ENCODE measurements around the gene COL4A6.

The COL4A6 gene

GRCh38 chrX:108167211-108167872 is 270.9 kb downstream of the COL4A6 start (continued):
- TF ChIP-seq PRDM2 (tag by site-specific recombination; IDR thresholded peaks at IDR 0.05; ENCODE audit: borderline replicate concordance) (no peak), GLIS2 (tag by site-specific recombination; IDR thresholded peaks at IDR 0.05) (no peak), ZNF169 (tag by site-specific recombination; IDR thresholded peaks at IDR 0.05) (no peak), ZNF155 (tag by site-specific recombination; IDR thresholded peaks at IDR 0.05) (no peak), ZBTB48 (tag by site-specific recombination; IDR thresholded peaks at IDR 0.05) (no peak), PRDM10 (tag by site-specific recombination; IDR thresholded peaks at IDR 0.05) (peak; percentile 49), ZSCAN23 (tag by site-specific recombination; IDR thresholded peaks at IDR 0.05) (no peak), RBAK (tag by site-specific recombination; IDR thresholded peaks at IDR 0.05) (no peak), PRDM1 (tag by site-specific recombination; IDR thresholded peaks at IDR 0.05) (no peak), ZNF624 (tag by site-specific recombination; IDR thresholded peaks at IDR 0.05) (no peak), ZNF202 (tag by site-specific recombination; IDR thresholded peaks at IDR 0.05; ENCODE audit: borderline replicate concordance) (no peak), ZNF560 (tag by site-specific recombination; IDR thresholded peaks at IDR 0.05; ENCODE audit: borderline replicate concordance) (no peak), ZNF664 (tag by site-specific recombination; IDR thresholded peaks at IDR 0.05) (no peak), ZNF768 (tag by site-specific recombination; IDR thresholded peaks at IDR 0.05) (no peak), GLIS1 (tag by site-specific recombination; IDR thresholded peaks at IDR 0.05) (peak; percentile 79), ZNF791 (tag by site-specific recombination; IDR thresholded peaks at IDR 0.05) (no peak), BCL11B (tag by site-specific recombination; IDR thresholded peaks at IDR 0.05; ENCODE audit: low read depth) (no peak), FEZF1 (tag by site-specific recombination; IDR thresholded peaks at IDR 0.05) (no peak), ZSCAN4 (tag by site-specific recombination; IDR thresholded peaks at IDR 0.05) (0 out of 2 replicates have a peak, but pooled peaks have one; percentile 14), ZNF274 (IDR thresholded peaks at IDR 0.05; ENCODE audit: low read length) (no peak), ZNF274 (tag by site-specific recombination; IDR thresholded peaks at IDR 0.05; ENCODE audit: borderline replicate concordance) (no peak), ZNF785 (tag by site-specific recombination; IDR thresholded peaks at IDR 0.05) (no peak), ZNF214 (tag by site-specific recombination; IDR thresholded peaks at IDR 0.05; ENCODE audit: borderline replicate concordance) (no peak), ZNF148 (tag by site-specific recombination; IDR thresholded peaks at IDR 0.05; ENCODE audit: borderline replicate concordance) (no peak), ZNF133 (tag by site-specific recombination; IDR thresholded peaks at IDR 0.05) (no peak), ZNF585B (tag by site-specific recombination; IDR thresholded peaks at IDR 0.05) (no peak), ZNF660 (tag by site-specific recombination; IDR thresholded peaks at IDR 0.05) (0 out of 2 replicates have a peak, but pooled peaks have one; percentile 45), MZF1 (tag by site-specific recombination; IDR thresholded peaks at IDR 0.05; ENCODE audit: borderline replicate concordance) (peak; percentile 26; the same call in 1 of the 2 replicates)
